ENCODE results near the gene ZNF668. TPM values are rescaled to one million over a fixed set of nuclear protein-coding genes. Genes with fewer than 3 reads are reported as not detected.

The ZNF668 gene
- total and polyA plus RNA-seq, 2 of the 13 experiments (the other 11 are each of a cell fraction or from before 2014, with no cell fraction given) = 3.8 to 9.8 TPM

- TF ChIP-seq ZNF766 (CRISPR knock-in tag; IDR thresholded peaks at IDR 0.05; ENCODE audit: borderline replicate concordance) (peak; percentile 97), RXRA (CRISPR knock-in tag; IDR thresholded peaks at IDR 0.05) (peak; percentile 100), GTF2F1 (IDR thresholded peaks at IDR 0.05; ENCODE audit: low read length) (no peak), FOSL2 (CRISPR knock-in tag; IDR thresholded peaks at IDR 0.05) (peak; percentile 80), PBX3 (CRISPR knock-in tag; IDR thresholded peaks at IDR 0.05; ENCODE audit: borderline replicate concordance) (no peak; the same call in 1 of the 2 replicates), KAT8 (CRISPR knock-in tag; IDR thresholded peaks at IDR 0.05) (peak; percentile 92), ZNF484 (CRISPR knock-in tag; IDR thresholded peaks at IDR 0.05; ENCODE audit: borderline replicate concordance, low read depth) (0 out of 2 replicates have a peak, but pooled peaks have one; percentile 63), ZNF883 (CRISPR knock-in tag; IDR thresholded peaks at IDR 0.05; ENCODE audit: not compliant biosample characterization) (peak; percentile 94), JUN (CRISPR knock-in tag; IDR thresholded peaks at IDR 0.05) (peak; percentile 62; the same call in 1 of the 2 replicates), NFAT5 (CRISPR knock-in tag; IDR thresholded peaks at IDR 0.05) (peak; percentile 91), KLF9 (CRISPR knock-in tag; IDR thresholded peaks at IDR 0.05; ENCODE audit: low read depth) (0 out of 2 replicates have a peak, but pooled peaks have one; percentile 58), ZNF558 (CRISPR knock-in tag; IDR thresholded peaks at IDR 0.05; ENCODE audit: borderline replicate concordance) (peak; percentile 98), NCOA2 (CRISPR knock-in tag; IDR thresholded peaks at IDR 0.05) (peak; percentile 96), NFYB (CRISPR knock-in tag; IDR thresholded peaks at IDR 0.05) (peak; percentile 47; the same call in 1 of the 2 replicates), MYPOP (CRISPR knock-in tag; IDR thresholded peaks at IDR 0.05) (peak; percentile 97), TRAFD1 (CRISPR knock-in tag; IDR thresholded peaks at IDR 0.05; ENCODE audit: borderline replicate concordance) (0 out of 2 replicates have a peak, but pooled peaks have one; percentile 89), HDAC1 (CRISPR knock-in tag; IDR thresholded peaks at IDR 0.05) (peak; percentile 95), ZNF20 (CRISPR knock-in tag; IDR thresholded peaks at IDR 0.05) (no peak), ZNF513 (CRISPR knock-in tag; conservative IDR thresholded peaks at IDR 0.05) (peak; percentile 75; the same call in 1 of the 2 replicates)
These were observed 31.7 kb upstream of the ZNF668 start (continued) for GRCh38 chr16:31105677-31106213.

All from HepG2 (cell line).